ENCODE measurements around the gene TNS4. TPM values are rescaled to one million over a fixed set of nuclear protein-coding genes. Genes with fewer than 3 reads are reported as not detected.

The TNS4 gene
- polyA plus RNA-seq, 1 experiment: 0.07 TPM

DNA sequence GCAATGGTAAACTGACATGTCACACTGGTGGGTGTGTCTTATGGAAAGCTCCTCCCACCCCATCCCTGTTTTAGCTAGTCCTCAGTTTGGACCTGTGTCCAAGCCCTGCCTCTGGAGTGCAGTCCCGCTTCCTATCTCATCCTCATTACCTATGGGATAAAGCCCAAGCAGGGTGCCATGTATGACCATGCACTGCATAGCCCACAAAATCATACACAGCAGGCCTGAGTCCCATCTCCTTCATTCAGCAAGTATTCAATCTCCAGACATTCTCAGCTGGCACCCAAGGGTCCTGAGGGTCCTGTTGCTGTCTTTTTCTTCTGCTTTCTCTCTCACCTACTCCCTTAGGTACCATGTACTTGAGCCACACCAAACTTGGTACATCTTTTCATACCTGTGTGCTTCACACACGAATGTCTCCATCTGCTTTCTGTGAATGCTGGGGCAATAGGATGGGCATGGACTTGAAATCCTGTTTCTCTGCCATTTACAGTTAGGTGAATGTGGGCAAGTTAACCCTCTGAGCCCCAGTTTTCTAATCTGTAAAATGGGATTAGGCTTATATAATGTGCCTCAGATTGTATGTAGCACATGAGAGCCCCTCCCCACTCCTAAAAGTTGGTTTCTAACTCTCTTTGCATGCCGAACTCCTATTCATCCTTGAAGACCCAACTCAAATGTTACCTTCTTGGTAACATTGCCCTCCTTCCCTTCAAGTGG is 28.5 kb downstream of the TNS4 start:
- CTCF ChIA-PET: interaction anchor here (1.1 to 1.2 kb wide), 2 partner anchors 25 to 87 kb away, joined by 3 to 5 read pairs; no protein-coding TSS in a partner anchor
- Histone ChIP-seq H3K27me3 (ENCODE audit: control insufficient read depth, insufficient read depth, low read length) (no peaks in the 10 kb centered on the region), H3K27ac (ENCODE audit: low read depth, low read length) (no peak overlapping the region), H3K4me3 (ENCODE audit: low read depth, low read length) (no peak overlapping the region), H3K9me3 (ENCODE audit: control insufficient read depth, insufficient read depth, low read length) (no peaks in the 10 kb centered on the region)
- no peak for DNase-seq (ENCODE audit: low read depth, low spot score)
- POLR2A ChIA-PET: interaction anchor here (0.5 to 8.5 kb wide), 8 partner anchors 14 to 154 kb away, joined by 3 to 133 read pairs (median 4); partner anchors contain the start of gene TOP2A
- TF ChIP-seq, protein P1, sequence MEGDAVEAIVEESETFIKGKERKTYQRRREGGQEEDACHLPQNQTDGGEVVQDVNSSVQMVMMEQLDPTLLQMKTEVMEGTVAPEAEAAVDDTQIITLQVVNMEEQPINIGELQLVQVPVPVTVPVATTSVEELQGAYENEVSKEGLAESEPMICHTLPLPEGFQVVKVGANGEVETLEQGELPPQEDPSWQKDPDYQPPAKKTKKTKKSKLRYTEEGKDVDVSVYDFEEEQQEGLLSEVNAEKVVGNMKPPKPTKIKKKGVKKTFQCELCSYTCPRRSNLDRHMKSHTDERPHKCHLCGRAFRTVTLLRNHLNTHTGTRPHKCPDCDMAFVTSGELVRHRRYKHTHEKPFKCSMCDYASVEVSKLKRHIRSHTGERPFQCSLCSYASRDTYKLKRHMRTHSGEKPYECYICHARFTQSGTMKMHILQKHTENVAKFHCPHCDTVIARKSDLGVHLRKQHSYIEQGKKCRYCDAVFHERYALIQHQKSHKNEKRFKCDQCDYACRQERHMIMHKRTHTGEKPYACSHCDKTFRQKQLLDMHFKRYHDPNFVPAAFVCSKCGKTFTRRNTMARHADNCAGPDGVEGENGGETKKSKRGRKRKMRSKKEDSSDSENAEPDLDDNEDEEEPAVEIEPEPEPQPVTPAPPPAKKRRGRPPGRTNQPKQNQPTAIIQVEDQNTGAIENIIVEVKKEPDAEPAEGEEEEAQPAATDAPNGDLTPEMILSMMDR (IDR thresholded peaks at IDR 0.05; ENCODE audit: low read depth, low read length): no peak

- TF ChIP-seq, protein P1 (IDR thresholded peaks at IDR 0.05; ENCODE audit: low read depth, low read length): no peak
- no peak for DNase-seq (ENCODE audit: low read depth, low spot score)
- H3K27me3 ChIP-seq (ENCODE audit: control insufficient read depth, insufficient read depth, low read length): no peaks in the 10 kb centered on the region
- H3K4me3 ChIP-seq (ENCODE audit: low read depth, low read length): no peak overlapping the region
- H3K9me3 ChIP-seq (ENCODE audit: control insufficient read depth, insufficient read depth, low read length): no peaks in the 10 kb centered on the region
- POLR2A ChIA-PET: interaction anchor here (0.5 to 8.5 kb wide), 15 partner anchors 10 to 1347 kb away, joined by 3 to 133 read pairs (median 5); partner anchors contain the start of genes EIF1, IGFBP4 and TOP2A
- CTCF ChIA-PET: interaction anchor here (1.1 to 1.9 kb wide), 3 partner anchors 25 to 88 kb away, joined by 3 to 17 read pairs (median 5); no protein-coding TSS in a partner anchor
- peak overlapping the region; percentile 97 for H3K27ac ChIP-seq (ENCODE audit: low read depth, low read length)
Measured at GRCh38 chr17:40471846-40472732, 29.3 kb downstream of the TNS4 start.

DNA sequence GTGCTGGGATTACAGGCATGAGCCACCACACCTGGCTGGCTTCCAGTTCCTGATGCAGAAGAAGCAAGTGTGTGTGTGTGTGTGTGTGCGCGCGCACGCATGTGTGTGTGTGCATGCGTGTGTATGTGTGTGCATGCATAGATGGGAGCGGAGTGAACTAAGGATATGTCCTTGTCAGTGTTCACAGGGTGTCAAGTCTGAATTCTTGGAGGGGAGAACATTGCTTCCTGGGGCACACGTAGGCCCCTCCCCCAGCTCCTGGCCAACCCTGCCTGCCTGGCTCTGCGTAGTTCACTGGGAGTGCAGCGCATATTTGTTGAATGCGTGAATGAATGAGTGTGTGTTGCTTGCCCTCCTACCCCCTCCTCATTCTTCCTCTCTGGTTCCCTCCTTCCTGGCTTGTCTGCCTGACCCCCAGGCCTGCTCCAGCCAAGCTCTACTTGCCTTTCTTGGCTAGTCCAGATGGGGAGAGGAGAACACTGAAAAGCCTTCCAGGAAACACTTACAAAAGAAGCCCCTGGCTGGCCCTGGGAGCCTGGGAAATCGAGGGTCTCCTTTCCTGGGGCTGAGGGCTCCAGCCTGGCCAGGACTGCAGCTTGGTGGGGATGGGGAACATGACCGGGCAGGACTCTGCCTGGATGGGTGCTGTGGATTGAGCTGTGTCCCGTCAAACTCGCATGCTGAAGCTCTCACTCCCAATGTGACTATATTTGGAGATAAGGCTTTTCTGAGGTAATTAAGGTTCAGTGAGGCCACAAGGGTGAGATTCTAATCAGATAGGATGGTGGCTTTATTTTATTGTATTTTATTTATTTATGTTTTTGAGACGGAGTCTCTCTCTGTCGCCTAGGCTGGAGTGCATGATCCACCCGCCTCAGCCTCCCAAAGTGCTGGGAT is 30.2 kb downstream of the TNS4 start:
- Histone ChIP-seq H3K27me3 (ENCODE audit: control insufficient read depth, insufficient read depth, low read length) (no peaks in the 10 kb centered on the region), H3K9me3 (ENCODE audit: control insufficient read depth, insufficient read depth, low read length) (no peaks in the 10 kb centered on the region), H3K27ac (ENCODE audit: low read depth, low read length) (peak overlapping the region; percentile 97), H3K4me3 (ENCODE audit: low read depth, low read length) (0 out of 2 replicates have a peak overlapping the region, but pooled peaks have one; percentile 4)
- peak; percentile 88 for DNase-seq (ENCODE audit: low read depth, low spot score)
- ChIA-PET POLR2A (interaction anchor here (0.6 to 8.5 kb wide), 18 partner anchors 9 to 1348 kb away, joined by 3 to 133 read pairs (median 6); partner anchors contain the start of genes EIF1, IGFBP4 and TOP2A), CTCF (interaction anchor here (0.5 to 1.9 kb wide), 3 partner anchors 24 to 154 kb away, joined by 3 to 17 read pairs (median 4); no protein-coding TSS in a partner anchor)
- TF ChIP-seq, protein P1 (IDR thresholded peaks at IDR 0.05; ENCODE audit: low read depth, low read length): no peak

- TF ChIP-seq, protein P1 (IDR thresholded peaks at IDR 0.05; ENCODE audit: low read depth, low read length): no peak
- Histone ChIP-seq H3K27me3 (ENCODE audit: control insufficient read depth, insufficient read depth, low read length) (no peaks in the 10 kb centered on the region), H3K9me3 (ENCODE audit: control insufficient read depth, insufficient read depth, low read length) (no peaks in the 10 kb centered on the region), H3K4me3 (ENCODE audit: low read depth, low read length) (no peak overlapping the region), H3K27ac (ENCODE audit: low read depth, low read length) (no peak overlapping the region)
- ChIA-PET POLR2A (interaction anchor here (0.7 to 8.5 kb wide), 8 partner anchors 14 to 191 kb away, joined by 3 to 133 read pairs (median 8); partner anchors contain the start of gene TOP2A), CTCF (no interaction called here)
- no peak for DNase-seq (ENCODE audit: low read depth, low spot score)
Measured at GRCh38 chr17:40469805-40470675, 31.4 kb downstream of the TNS4 start.

Data from AG04450 (cell line).